ENCODE data around the gene GTF2IRD1.

GRCh38 chr7:74599244-74599643 is 145.5 kb downstream of the GTF2IRD1 start:
- TF ChIP-seq MLX (CRISPR knock-in tag; IDR thresholded peaks at IDR 0.05) (no peak), CTCF (IDR thresholded peaks at IDR 0.05) (no peak), ATF2 (CRISPR knock-in tag; IDR thresholded peaks at IDR 0.05; ENCODE audit: borderline replicate concordance, low read depth) (no peak), CBFB (CRISPR knock-in tag; IDR thresholded peaks at IDR 0.05; ENCODE audit: low read depth) (no peak)
